Measurements from ENCODE around the gene XPNPEP2. TPM values are rescaled to one million over a fixed set of nuclear protein-coding genes. Genes with fewer than 3 reads are reported as not detected.
A peak's percentile ranks its signal among the peaks of the same experiment; 100 is the strongest.

XPNPEP2 gene
- total and polyA plus RNA-seq, 9 donors: 3.0 to 12.9 (median 4.7) TPM

DNA sequence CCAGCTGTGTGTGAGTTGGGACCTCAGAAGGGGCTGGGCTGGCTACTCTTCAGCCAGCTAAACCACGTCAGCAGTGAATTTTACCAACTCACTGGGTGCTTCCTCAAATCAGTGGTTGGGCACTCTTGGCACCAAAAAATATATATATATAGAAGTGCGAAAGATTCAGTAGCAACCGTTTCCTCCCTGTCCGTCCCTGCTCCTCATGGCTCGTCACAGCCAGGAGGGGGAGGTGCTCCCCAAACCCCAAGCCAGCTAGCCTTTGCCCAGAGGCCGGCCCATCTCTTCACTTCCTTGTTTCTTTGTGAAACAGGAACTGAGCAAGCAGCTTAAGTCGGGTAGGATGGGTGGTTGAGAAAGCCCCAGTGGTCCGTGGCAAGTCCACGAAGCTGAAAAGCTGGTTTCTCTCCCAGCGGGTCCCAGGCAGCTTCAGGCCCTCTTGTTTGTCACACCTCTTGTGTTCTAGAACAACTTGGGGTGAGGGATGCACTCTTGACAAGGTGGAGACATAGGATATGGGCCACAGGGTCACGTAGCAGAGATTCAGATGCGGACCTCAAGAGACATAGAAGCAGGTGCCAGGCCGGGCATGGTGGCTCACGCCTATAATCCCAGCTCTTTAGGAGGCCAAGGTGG lies 34.1 kb downstream of the XPNPEP2 start:
- H3K4me1 ChIP-seq (ENCODE audit: control insufficient read depth, insufficient read depth, low read length): peaks cover 15% of the 10 kb centered on the region
- peak; percentile 75 for DNase-seq
- H3K36me3 ChIP-seq (ENCODE audit: control insufficient read depth, insufficient read depth, low read length): no peaks in the 10 kb centered on the region
- 66% methylated on average over 11 of the region's 14 CpGs for WGBS (ENCODE audit: insufficient coverage)
- H3K4me3 ChIP-seq (ENCODE audit: low read length): no peak overlapping the region
- no peaks in the 10 kb centered on the region for H3K9me3 ChIP-seq (replicated peaks; ENCODE audit: control insufficient read depth, low read depth, low read length)
- peak overlapping the region; percentile 29 for H3K27ac ChIP-seq (ENCODE audit: low read length)
- H3K27me3 ChIP-seq (ENCODE audit: control insufficient read depth, insufficient read depth, low read length): peaks cover 34% of the 10 kb centered on the region

GRCh38 chrX:129773649-129774458 lies 35.1 kb downstream of the XPNPEP2 start:
- no peaks in the 10 kb centered on the region for H3K9me3 ChIP-seq (replicated peaks; ENCODE audit: control insufficient read depth, low read depth, low read length)
- H3K27me3 ChIP-seq (ENCODE audit: control insufficient read depth, insufficient read depth, low read length): peaks cover 35% of the 10 kb centered on the region
- no peak overlapping the region for H3K27ac ChIP-seq (ENCODE audit: low read length)
- no peak overlapping the region for H3K4me3 ChIP-seq (ENCODE audit: low read length)
- no peaks in the 10 kb centered on the region for H3K36me3 ChIP-seq (ENCODE audit: control insufficient read depth, insufficient read depth, low read length)
- peaks cover 11% of the 10 kb centered on the region for H3K4me1 ChIP-seq (ENCODE audit: control insufficient read depth, insufficient read depth, low read length)
- DNase-seq: no peak
- no CpG with 5 or more reads among the region's 4 CpGs for WGBS (ENCODE audit: insufficient coverage)

- H3K4me3 ChIP-seq (ENCODE audit: low read length): no peak overlapping the region
- DNase-seq: peak; percentile 34
Observed at GRCh38 chrX:129777218-129778030, 38.6 kb downstream of the XPNPEP2 start.

GRCh38 chrX:129779086-129779672 lies 40.4 kb downstream of the XPNPEP2 start:
- H3K4me1 ChIP-seq (ENCODE audit: control insufficient read depth, insufficient read depth, low read length): peaks cover 6% of the 10 kb centered on the region
- no peak for DNase-seq

More at GRCh38 chrX:129777218-129778030, 38.6 kb downstream of the XPNPEP2 start:
- Histone ChIP-seq H3K27me3 (ENCODE audit: control insufficient read depth, insufficient read depth, low read length) (peaks cover 37% of the 10 kb centered on the region), H3K4me1 (ENCODE audit: control insufficient read depth, insufficient read depth, low read length) (peaks cover 6% of the 10 kb centered on the region), H3K9me3 (replicated peaks; ENCODE audit: control insufficient read depth, low read depth, low read length) (no peaks in the 10 kb centered on the region), H3K36me3 (ENCODE audit: control insufficient read depth, insufficient read depth, low read length) (no peaks in the 10 kb centered on the region), H3K27ac (ENCODE audit: low read length) (peak overlapping the region; percentile 54)
- WGBS (ENCODE audit: insufficient coverage): 55% methylated on average over 26 of the region's 30 CpGs

GRCh38 chrX:129779747-129780146 lies 41.0 kb downstream of the XPNPEP2 start, which contains the start of gene SASH3:
Gene SASH3, plus strand, starts transcription at chrX:129779949. Its CDS starts 149 bp downstream, at chrX:129780098.
- Histone ChIP-seq H3K4me3 (ENCODE audit: low read length) (peak within 1 kb of the TSS; percentile 18), H3K36me3 (ENCODE audit: control insufficient read depth, insufficient read depth, low read length) (no peaks in the 10 kb centered on the region), H3K4me1 (ENCODE audit: control insufficient read depth, insufficient read depth, low read length) (peaks cover 6% of the 10 kb centered on the region), H3K9me3 (replicated peaks; ENCODE audit: control insufficient read depth, low read depth, low read length) (no peaks in the 10 kb centered on the region), H3K27me3 (ENCODE audit: control insufficient read depth, insufficient read depth, low read length) (peaks cover 42% of the 10 kb centered on the region), H3K27ac (ENCODE audit: low read length) (no peak within 1 kb of the TSS)
- DNase-seq: peak; percentile 53
- WGBS (ENCODE audit: insufficient coverage): 90% methylated on average over 11 of the region's 13 CpGs

More at GRCh38 chrX:129779086-129779672, 40.4 kb downstream of the XPNPEP2 start:
- H3K4me3 ChIP-seq (ENCODE audit: low read length): no peak overlapping the region
- no peaks in the 10 kb centered on the region for H3K36me3 ChIP-seq (ENCODE audit: control insufficient read depth, insufficient read depth, low read length)
- no peaks in the 10 kb centered on the region for H3K9me3 ChIP-seq (replicated peaks; ENCODE audit: control insufficient read depth, low read depth, low read length)
- H3K27me3 ChIP-seq (ENCODE audit: control insufficient read depth, insufficient read depth, low read length): peaks cover 39% of the 10 kb centered on the region
- no peak overlapping the region for H3K27ac ChIP-seq (ENCODE audit: low read length)
- 90% methylated on average over 7 of the region's 7 CpGs for whole genome bisulfite sequencing (ENCODE audit: insufficient coverage)

DNA sequence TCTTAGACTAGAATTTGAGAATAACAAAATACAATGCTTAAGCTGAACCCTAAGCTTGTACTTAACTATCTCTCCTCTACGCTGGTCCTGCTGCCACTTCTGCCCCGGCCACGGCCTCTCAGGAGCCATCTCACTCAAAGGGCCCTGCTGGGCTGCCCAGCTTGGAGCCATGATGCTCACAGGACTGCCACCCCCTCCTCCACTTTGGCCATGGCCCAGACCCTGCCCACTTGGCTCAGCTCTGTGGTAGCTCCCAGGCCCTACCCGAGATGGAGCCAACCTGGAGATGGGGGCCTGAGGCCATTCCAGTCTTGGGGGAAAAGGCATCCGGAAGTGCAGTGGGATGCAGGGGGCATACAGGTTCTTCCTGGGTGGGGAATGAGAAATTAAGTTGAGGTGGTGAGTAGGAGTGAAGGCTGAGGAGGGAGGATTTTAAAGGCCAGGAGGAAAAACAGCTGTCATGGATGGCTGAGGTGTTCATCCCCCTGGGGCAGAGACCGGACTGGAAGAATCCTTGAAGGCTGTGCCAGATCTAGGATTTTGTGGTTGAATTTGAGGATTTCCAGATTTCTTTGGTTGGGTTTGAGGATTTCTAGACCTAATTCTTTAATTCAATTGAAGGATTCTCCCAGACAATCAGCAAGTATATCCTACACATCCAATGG lies 41.8 kb downstream of the XPNPEP2 start:
- H3K4me3 ChIP-seq (ENCODE audit: low read length): peak overlapping the region; percentile 18
- WGBS (ENCODE audit: insufficient coverage): 79% methylated on average over 5 of the region's 6 CpGs
- no peaks in the 10 kb centered on the region for H3K9me3 ChIP-seq (replicated peaks; ENCODE audit: control insufficient read depth, low read depth, low read length)
- peaks cover 12% of the 10 kb centered on the region for H3K4me1 ChIP-seq (ENCODE audit: control insufficient read depth, insufficient read depth, low read length)
- DNase-seq: no peak
- no peak overlapping the region for H3K27ac ChIP-seq (ENCODE audit: low read length)
- H3K36me3 ChIP-seq (ENCODE audit: control insufficient read depth, insufficient read depth, low read length): no peaks in the 10 kb centered on the region
- H3K27me3 ChIP-seq (ENCODE audit: control insufficient read depth, insufficient read depth, low read length): peaks cover 41% of the 10 kb centered on the region

DNA sequence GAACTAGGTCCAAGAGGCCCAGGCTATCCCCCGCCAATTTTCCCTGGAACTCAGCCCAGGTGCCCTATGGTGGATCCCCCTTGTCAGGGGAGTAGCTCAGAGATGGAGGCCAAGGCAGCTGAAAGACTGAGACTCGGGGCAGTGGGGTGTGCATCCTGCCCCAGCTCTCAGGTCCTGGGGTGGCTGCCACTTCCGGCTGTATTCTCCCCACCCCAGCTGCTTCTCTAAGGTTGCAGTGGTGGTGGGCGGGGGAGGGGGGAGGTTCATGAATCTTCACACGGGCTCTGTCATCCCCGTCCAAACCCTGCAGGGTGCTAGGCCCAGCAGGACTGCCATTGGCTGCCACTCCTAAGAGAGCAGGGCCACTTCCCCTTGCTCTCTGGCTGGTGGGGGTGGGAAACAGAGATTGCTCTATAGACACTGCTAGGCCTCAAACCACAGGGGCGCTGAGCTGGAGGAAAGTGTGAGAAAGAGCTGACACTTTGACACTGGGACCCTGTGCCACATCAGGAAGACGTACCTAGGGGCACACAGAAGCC lies 42.4 kb downstream of the XPNPEP2 start:
- Histone ChIP-seq H3K4me3 (ENCODE audit: low read length) (peak overlapping the region; percentile 18), H3K36me3 (ENCODE audit: control insufficient read depth, insufficient read depth, low read length) (no peaks in the 10 kb centered on the region), H3K27me3 (ENCODE audit: control insufficient read depth, insufficient read depth, low read length) (peaks cover 41% of the 10 kb centered on the region), H3K27ac (ENCODE audit: low read length) (no peak overlapping the region), H3K4me1 (ENCODE audit: control insufficient read depth, insufficient read depth, low read length) (peaks cover 13% of the 10 kb centered on the region), H3K9me3 (replicated peaks; ENCODE audit: control insufficient read depth, low read depth, low read length) (no peaks in the 10 kb centered on the region)
- DNase-seq: peak; percentile 36
- 46% methylated on average over 3 of the region's 8 CpGs for WGBS (ENCODE audit: insufficient coverage)

- Histone ChIP-seq H3K27me3 (ENCODE audit: control insufficient read depth, insufficient read depth, low read length) (peaks cover 38% of the 10 kb centered on the region), H3K9me3 (replicated peaks; ENCODE audit: control insufficient read depth, low read depth, low read length) (no peaks in the 10 kb centered on the region), H3K4me3 (ENCODE audit: low read length) (peak overlapping the region; percentile 1), H3K27ac (ENCODE audit: low read length) (no peak overlapping the region), H3K4me1 (ENCODE audit: control insufficient read depth, insufficient read depth, low read length) (peaks cover 13% of the 10 kb centered on the region), H3K36me3 (ENCODE audit: control insufficient read depth, insufficient read depth, low read length) (no peaks in the 10 kb centered on the region)
- DNase-seq: no peak
- WGBS (ENCODE audit: insufficient coverage): 72% methylated on average over 7 of the region's 10 CpGs
Observed at GRCh38 chrX:129781680-129782495, 43.1 kb downstream of the XPNPEP2 start.

Measured in muscle of leg (tissue), 11 donors.